Colonic mucosa (tissue), 4 donors: ENCODE results near the gene NQO2. TPM values are rescaled to one million over a fixed set of nuclear protein-coding genes. Genes with fewer than 3 reads are reported as not detected.

Experiments used
- DNase-seq: peaks from one replicate; pipeline ENCODE4 v3.0.0-alpha.2; 2020
- H3K27ac ChIP-seq: fragments of 200-600 bp; one replicate; pipeline ENCODE4 v1.8.0; 2021
- H3K27me3 ChIP-seq: fragments of 200-600 bp; one replicate; pipeline ENCODE4 v1.8.0; 2021
- H3K36me3 ChIP-seq: fragments of 200-600 bp; one replicate; pipeline ENCODE4 v1.8.0; 2021
- H3K4me1 ChIP-seq: fragments of 200-600 bp; one replicate; pipeline ENCODE4 v1.8.0; 2021; ENCODE audit warnings: mild to moderate bottlenecking
- H3K4me3 ChIP-seq: fragments of 200-600 bp; one replicate; pipeline ENCODE4 v1.8.0; 2021
- H3K9ac ChIP-seq, 2 donors: one replicate each; pipeline ENCODE4 v1.7.0; 2013; ENCODE audit warnings: control low read depth in 2 of 2, low read depth in 2 of 2, low read length in 2 of 2
- H3K9me3 ChIP-seq: fragments of 200-600 bp; one replicate; pipeline ENCODE4 v1.8.0; 2021
- CTCF ChIP-seq: fragments of 200-600 bp; IDR thresholded peaks from one replicate; pipeline ENCODE4 v1.8.0; 2022; ENCODE audit warnings: antibody characterized with exemption, mild to moderate bottlenecking
- intact Hi-C: fragments of 100-400 bp; cut with DNase I; formaldehyde crosslinking; loops from one replicate; pipeline ENCODE4 v1.14.1; 2022
- total RNA-seq, 2 donors: library from RNA; stranded (reverse); fragmentation: NEBNext Ultra II Directional in 1 of 2; extraction: Animal tissue kit (Norgen Biotek cat#: 25700) in 1 of 2; gene quantifications; one replicate each; pipeline ENCODE4 v1.2.1, GENCODE V29; 2021
- donor health status: healthy.
- donor health status: DM: no; HTN: no; CAD: no.
- donor health status: DM: no; HTN: no; CAD: no.

The NQO2 gene
- total RNA-seq, 2 donors from 2014 or later = 14.1 to 19.0 TPM

- intact Hi-C loops = no loop called here
- no peak for TF ChIP-seq CTCF
- H3K27me3 ChIP-seq = no peaks in the 10 kb centered on the region
- H3K4me3 ChIP-seq = no peak overlapping the region
- H3K27ac ChIP-seq = no peak overlapping the region
- peak; percentile 17 for DNase-seq
- H3K4me1 ChIP-seq = no peaks in the 10 kb centered on the region
- H3K36me3 ChIP-seq = no peaks in the 10 kb centered on the region
- H3K9me3 ChIP-seq = no peaks in the 10 kb centered on the region
- H3K9ac ChIP-seq = no peak overlapping the region
Measured at GRCh38 chr6:2973676-2974075, 26.0 kb upstream of the NQO2 start.

GRCh38 chr6:2976060-2976459 is 23.6 kb upstream of the NQO2 start:
- DNase-seq = no peak
- Histone ChIP-seq H3K9ac (no peak overlapping the region), H3K4me1 (peaks cover under 1% of the 10 kb centered on the region), H3K36me3 (no peaks in the 10 kb centered on the region), H3K27me3 (no peaks in the 10 kb centered on the region), H3K27ac (no peak overlapping the region), H3K9me3 (no peaks in the 10 kb centered on the region), H3K4me3 (no peak overlapping the region)
- no peak for TF ChIP-seq CTCF
- intact Hi-C loops = no loop called here

DNA sequence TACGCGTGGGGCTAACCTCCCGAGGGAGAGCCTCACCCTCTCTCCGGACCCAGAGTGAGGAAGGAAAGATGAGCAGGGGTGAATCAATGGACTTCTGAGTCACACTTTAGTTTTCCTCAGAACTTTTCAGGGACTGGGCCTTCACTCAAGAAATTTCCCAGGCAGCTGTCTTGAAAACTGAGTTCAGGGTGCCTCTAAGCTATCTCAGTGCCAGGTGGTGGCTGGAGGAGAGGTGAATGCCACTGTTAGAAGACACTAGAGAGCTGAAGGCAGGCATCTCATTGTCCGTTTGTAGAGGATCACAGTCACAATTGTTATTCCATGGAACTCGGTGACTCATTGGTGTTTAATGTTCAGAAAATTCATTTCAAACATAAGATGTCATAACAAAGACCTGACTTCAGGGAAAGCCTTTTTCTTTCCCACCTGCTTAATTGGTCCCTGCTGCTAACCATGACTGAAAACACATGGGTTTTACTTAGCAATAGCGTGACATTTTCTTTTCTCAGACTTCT is 23.1 kb upstream of the NQO2 start:
- DNase-seq = peak; percentile 9
- H3K27ac ChIP-seq = no peak overlapping the region
- H3K4me3 ChIP-seq = no peak overlapping the region
- no peak overlapping the region for H3K9ac ChIP-seq
- no peaks in the 10 kb centered on the region for H3K9me3 ChIP-seq
- H3K36me3 ChIP-seq = no peaks in the 10 kb centered on the region
- no peaks in the 10 kb centered on the region for H3K27me3 ChIP-seq
- TF ChIP-seq CTCF = no peak
- intact Hi-C loops = no loop called here
- H3K4me1 ChIP-seq = peaks cover 6% of the 10 kb centered on the region

DNA sequence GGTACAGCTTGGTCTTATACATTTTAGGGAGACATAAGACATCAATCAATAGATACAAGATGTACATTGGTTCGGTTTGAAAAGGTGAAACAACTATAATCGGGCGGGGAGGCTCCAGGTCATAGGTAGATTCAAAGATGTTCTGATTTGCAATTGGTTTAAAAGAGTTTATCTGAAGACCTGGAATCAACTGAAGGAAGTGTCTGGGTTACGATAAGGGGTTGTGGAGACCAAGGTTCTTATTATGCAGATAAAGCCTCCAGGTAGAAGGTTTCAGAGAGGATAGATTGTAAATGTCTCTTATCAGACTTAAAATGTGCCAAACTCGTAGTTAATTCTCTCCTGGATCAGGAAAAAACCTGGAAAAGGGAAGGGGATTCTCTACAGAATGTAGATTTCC is 22.4 kb upstream of the NQO2 start:
- Histone ChIP-seq H3K4me3 (no peak overlapping the region), H3K9ac (no peak overlapping the region), H3K4me1 (peaks cover 9% of the 10 kb centered on the region), H3K27ac (no peak overlapping the region), H3K36me3 (no peaks in the 10 kb centered on the region), H3K27me3 (no peaks in the 10 kb centered on the region), H3K9me3 (no peaks in the 10 kb centered on the region)
- no peak for TF ChIP-seq CTCF
- DNase-seq = no peak
- intact Hi-C loops = no loop called here

- TF ChIP-seq CTCF = no peak
- Histone ChIP-seq H3K4me1 (peaks cover 12% of the 10 kb centered on the region), H3K9me3 (no peaks in the 10 kb centered on the region), H3K9ac (no peak overlapping the region), H3K4me3 (no peak overlapping the region), H3K27me3 (no peaks in the 10 kb centered on the region), H3K27ac (no peak overlapping the region), H3K36me3 (no peaks in the 10 kb centered on the region)
- intact Hi-C loops = no loop called here
- peak; percentile 15 for DNase-seq
Measured at GRCh38 chr6:2977799-2978590, 21.7 kb upstream of the NQO2 start.
